ENCODE data around the gene SH3BGRL2.

SH3BGRL2 gene

GRCh38 chr6:79750806-79751205, 119.7 kb downstream of the SH3BGRL2 start:
- Histone ChIP-seq H3K36me3 (ENCODE audit: insufficient read depth, low read length) (no peaks in the 10 kb centered on the region), H3K9me3 (ENCODE audit: insufficient read depth, low read depth, low read length) (no peaks in the 10 kb centered on the region), H3K9ac (ENCODE audit: low read depth, low read length) (no peak overlapping the region), H3K27me3 (ENCODE audit: insufficient read depth, low read length) (no peaks in the 10 kb centered on the region), H3K27ac (ENCODE audit: low read depth, low read length) (no peak overlapping the region), H3K4me3 (ENCODE audit: low read length) (no peak overlapping the region), H3K4me1 (ENCODE audit: insufficient read depth, low read length) (peaks cover 14% of the 10 kb centered on the region; the same call in 1 of the 2 replicates)
- WGBS = 48% methylated on average over 3 of the region's 4 CpGs

Measured in HUES64 (cell line).